Mucosa of descending colon (tissue), 3 donors: ENCODE data around the gene UVRAG. TPM values are rescaled to one million over a fixed set of nuclear protein-coding genes. Genes with fewer than 3 reads are reported as not detected.
A peak's percentile ranks its signal among the peaks of the same experiment; 100 is the strongest.

ENCODE experiments used
- ATAC-seq: fragments of 200-7000 bp; cut with Tn5 transposase; one replicate; pipeline ENCODE4 v1.9.1; 2020; ENCODE audit warnings: mild to moderate bottlenecking, moderate library complexity
- DNase-seq, 3 donors: peaks; one replicate each; pipeline ENCODE4 v3.0.0-alpha.2; 2020
- H3K36me3 ChIP-seq: fragments of 200-600 bp; one replicate; pipeline ENCODE4 v1.8.0; 2021; ENCODE audit warnings: low read depth, mild to moderate bottlenecking
- H3K4me1 ChIP-seq: fragments of 200-600 bp; one replicate; pipeline ENCODE4 v1.8.0; 2021; ENCODE audit warnings: low read depth, mild to moderate bottlenecking
- H3K4me3 ChIP-seq: fragments of 200-600 bp; one replicate; pipeline ENCODE4 v1.8.0; 2021; ENCODE audit warnings: mild to moderate bottlenecking
- H3K9me3 ChIP-seq: fragments of 200-600 bp; one replicate; pipeline ENCODE4 v1.8.0; 2021; ENCODE audit warnings: mild to moderate bottlenecking
- CTCF ChIP-seq: fragments of 200-600 bp; IDR thresholded peaks from one replicate; pipeline ENCODE4 v1.8.0; 2022; ENCODE audit warnings: antibody characterized with exemption, mild to moderate bottlenecking
- intact Hi-C, 2 donors: fragments of 100-400 bp; cut with DNase I in 1 of 2; cut with micrococcal nuclease in 1 of 2; formaldehyde crosslinking; loops; one replicate each; pipeline versions ENCODE4 v1.11.0 to v1.11.1; 2022; cut with DNase I, micrococcal nuclease
- total RNA-seq, 3 donors: library from RNA; stranded (reverse); fragmentation: NEBNext Ultra II Directional in 2 of 3; extraction: Animal tissue kit (Norgen Biotek cat#: 25700) in 2 of 3; gene quantifications; one replicate each; pipeline versions ENCODE4 v1.2.1 to v1.2.4, GENCODE V29; 2021 to 2023
- donor health status: DM: no; HTN: no; CAD: no; lungs with moderate emphysema.
- donor health status: DM: no; HTN: no; CAD: no.
- donor health status: DM: no; HTN: yes; CAD: no.

The UVRAG gene
- total RNA-seq, 3 donors from 2014 or later, result 14.9 to 37.1 (median 16.9) TPM

- Histone ChIP-seq H3K9me3 (no peaks in the 10 kb centered on the region), H3K36me3 (no peaks in the 10 kb centered on the region), H3K4me3 (no peak overlapping the region), H3K4me1 (peaks cover 7% of the 10 kb centered on the region)
- intact Hi-C loops, result no loop called here
- no peak for ATAC-seq
- TF ChIP-seq CTCF, result no peak
- no peak for DNase-seq
These were observed 103.3 kb downstream of the UVRAG start for GRCh38 chr11:75918331-75918730.

- no peak overlapping the region for H3K4me3 ChIP-seq
- ATAC-seq (no peak), DNase-seq (no peak)
- H3K36me3 ChIP-seq, result no peaks in the 10 kb centered on the region
- no peaks in the 10 kb centered on the region for H3K9me3 ChIP-seq
- intact Hi-C loops, result no loop called here
- TF ChIP-seq CTCF, result no peak
- peaks cover 7% of the 10 kb centered on the region for H3K4me1 ChIP-seq
These were observed 104.5 kb downstream of the UVRAG start for GRCh38 chr11:75919525-75919924.

GRCh38 chr11:75920848-75921247 is 105.8 kb downstream of the UVRAG start:
- ATAC-seq (no peak), DNase-seq (no peak)
- TF ChIP-seq CTCF, result no peak
- no peaks in the 10 kb centered on the region for H3K9me3 ChIP-seq
- peaks cover 11% of the 10 kb centered on the region for H3K4me1 ChIP-seq
- H3K36me3 ChIP-seq, result no peaks in the 10 kb centered on the region
- intact Hi-C loops, result no loop called here
- H3K4me3 ChIP-seq, result no peak overlapping the region

- intact Hi-C loops, result no loop called here
- Histone ChIP-seq H3K4me1 (peaks cover 14% of the 10 kb centered on the region), H3K36me3 (no peaks in the 10 kb centered on the region), H3K9me3 (no peaks in the 10 kb centered on the region), H3K4me3 (no peak overlapping the region)
- TF ChIP-seq CTCF, result no peak
- ATAC-seq (no peak), DNase-seq (no peak)
These were observed 106.8 kb downstream of the UVRAG start for GRCh38 chr11:75921808-75922207.

- intact Hi-C loops, result no loop called here
- Histone ChIP-seq H3K36me3 (no peaks in the 10 kb centered on the region), H3K9me3 (no peaks in the 10 kb centered on the region), H3K4me1 (peaks cover 8% of the 10 kb centered on the region), H3K4me3 (no peak overlapping the region)
- DNase-seq (peak in 1 of 3 donors; percentile 17), ATAC-seq (peak; percentile 65)
- TF ChIP-seq CTCF, result no peak
These were observed 110.2 kb downstream of the UVRAG start for GRCh38 chr11:75924966-75925784.
